WTC11 (cell line): ENCODE data around the gene PSMD14. TPM values are rescaled to one million over a fixed set of nuclear protein-coding genes. Genes with fewer than 3 reads are reported as not detected.
"Not testable (repeated sequence)": the region's sequence is repeated elsewhere in the genome, so short reads cannot be mapped to it uniquely, and the experiment has no call there.

ENCODE experiments used
- ATAC-seq: fragments of 200-7000 bp; cut with Tn5 transposase; 2 replicates; pipeline ENCODE4 v1.10.0; 2021; ENCODE audit warnings: mild to moderate bottlenecking, moderate library complexity
- CTCF ChIA-PET: fragments of 300-600 bp; sonication (Branson Sonifier 250); formaldehyde crosslinking; loops from one replicate; lab custom pipeline; 2021; ENCODE audit warnings: antibody characterized with exemption; lab: Charles Lee
- POLR2A ChIA-PET: fragments of 350-600 bp; sonication (Branson Sonifier 250); formaldehyde crosslinking; loops from one replicate; lab custom pipeline; 2021; ENCODE audit warnings: antibody characterized with exemption; lab: Charles Lee
- DNase-seq: peaks from one replicate; pipeline ENCODE4 v3.0.0; 2021; ENCODE audit warnings: low spot score
- H3K27ac Mint-ChIP-seq: 2 replicates; pipeline ENCODE4 v1.8.0; 2021; ENCODE audit warnings: mixed read lengths
- H3K27me3 Mint-ChIP-seq: 2 replicates; pipeline ENCODE4 v1.8.0; 2021; ENCODE audit warnings: low read depth, mild to moderate bottlenecking, moderate library complexity, mixed read lengths
- H3K36me3 Mint-ChIP-seq: 2 replicates; pipeline ENCODE4 v1.8.0; 2021; ENCODE audit warnings: mixed read lengths
- H3K4me1 Mint-ChIP-seq: 2 replicates; pipeline ENCODE4 v1.8.0; 2022; ENCODE audit warnings: mixed read lengths
- H3K4me3 Mint-ChIP-seq: 2 replicates; pipeline ENCODE4 v1.8.0; 2021; ENCODE audit warnings: mild to moderate bottlenecking, moderate library complexity, mixed read lengths
- H3K9me3 Mint-ChIP-seq: 2 replicates; pipeline ENCODE4 v1.8.0; 2021; ENCODE audit warnings: mixed read lengths
- CBFB ChIP-seq: sonication (generic); formaldehyde crosslinking; IDR thresholded peaks from 2 replicates; pipeline ENCODE4 v1.8.1; 2022; ENCODE audit warnings: mild to moderate bottlenecking, low read depth, missing genetic modification reagents
- CREM ChIP-seq: sonication (generic); formaldehyde crosslinking; IDR thresholded peaks from 2 replicates; pipeline ENCODE4 v1.8.1; 2022; ENCODE audit warnings: mild to moderate bottlenecking, missing genetic modification reagents, moderate library complexity
- EMX1 ChIP-seq: fragments of 250-450 bp; sonication (Bioruptor Pico); IDR thresholded peaks from 2 replicates; pipeline ENCODE4 v1.8.0; 2021; ENCODE audit warnings: mild to moderate bottlenecking
- KAT7 ChIP-seq: sonication (generic); formaldehyde crosslinking; IDR thresholded peaks from 2 replicates; pipeline ENCODE4 v1.8.1; 2023; ENCODE audit warnings: missing genetic modification reagents, mild to moderate bottlenecking, borderline replicate concordance
- NFATC4 ChIP-seq: fragments of 250-450 bp; sonication (Bioruptor Pico); IDR thresholded peaks from 2 replicates; pipeline ENCODE4 v1.9.0; 2021; ENCODE audit warnings: mild to moderate bottlenecking
- PRRX2 ChIP-seq: fragments of 250-450 bp; sonication (Bioruptor Pico); IDR thresholded peaks from 2 replicates; pipeline ENCODE4 v1.8.0; 2021; ENCODE audit warnings: mild to moderate bottlenecking
- TEAD4 ChIP-seq: sonication (generic); formaldehyde crosslinking; IDR thresholded peaks from 2 replicates; pipeline ENCODE4 v1.8.0; 2022; ENCODE audit warnings: mild to moderate bottlenecking, missing genetic modification reagents
- ZNF263 ChIP-seq: sonication (generic); formaldehyde crosslinking; IDR thresholded peaks from 2 replicates; pipeline ENCODE4 v1.8.1; 2022; ENCODE audit warnings: low read depth, mild to moderate bottlenecking, moderate library complexity, missing genetic modification reagents
- ZNF396 ChIP-seq: fragments of 250-450 bp; sonication (Bioruptor Pico); IDR thresholded peaks from 2 replicates; pipeline ENCODE4 v1.8.0; 2021; ENCODE audit warnings: mild to moderate bottlenecking, moderate library complexity, borderline replicate concordance
- ZNF416 ChIP-seq: fragments of 250-450 bp; sonication (Bioruptor Pico); IDR thresholded peaks from 2 replicates; pipeline ENCODE4 v1.9.0; 2021; ENCODE audit warnings: mild to moderate bottlenecking, inconsistent platforms
- total RNA-seq: library from RNA; stranded (reverse); gene quantifications from 3 replicates; pipeline ENCODE4 v1.2.3, GENCODE V29; 2021
- TF ChIP-seq, protein P1 (sequence below): sonication (generic); formaldehyde crosslinking; IDR thresholded peaks from 2 replicates; pipeline ENCODE4 v1.8.1; 2023; ENCODE audit warnings: mild to moderate bottlenecking, moderate library complexity, missing genetic modification reagents
- TF ChIP-seq, protein P2 (sequence below): sonication (generic); formaldehyde crosslinking; IDR thresholded peaks from 2 replicates; pipeline ENCODE4 v1.8.1; 2022; ENCODE audit warnings: low read depth, missing genetic modification reagents, borderline replicate concordance
- TF ChIP-seq, protein P3 (sequence below): fragments of 250-450 bp; sonication (Bioruptor Pico); IDR thresholded peaks from 2 replicates; pipeline ENCODE4 v1.8.0; 2021; ENCODE audit warnings: mild to moderate bottlenecking
- TF ChIP-seq, protein P4 (sequence below): fragments of 250-450 bp; sonication (Bioruptor Pico); conservative IDR thresholded peaks from 2 replicates; pipeline ENCODE4 v1.9.0; 2021; ENCODE audit warnings: mild to moderate bottlenecking

The PSMD14 gene
- total RNA-seq, 1 experiment from 2014 or later, result 80.5 TPM

DNA sequence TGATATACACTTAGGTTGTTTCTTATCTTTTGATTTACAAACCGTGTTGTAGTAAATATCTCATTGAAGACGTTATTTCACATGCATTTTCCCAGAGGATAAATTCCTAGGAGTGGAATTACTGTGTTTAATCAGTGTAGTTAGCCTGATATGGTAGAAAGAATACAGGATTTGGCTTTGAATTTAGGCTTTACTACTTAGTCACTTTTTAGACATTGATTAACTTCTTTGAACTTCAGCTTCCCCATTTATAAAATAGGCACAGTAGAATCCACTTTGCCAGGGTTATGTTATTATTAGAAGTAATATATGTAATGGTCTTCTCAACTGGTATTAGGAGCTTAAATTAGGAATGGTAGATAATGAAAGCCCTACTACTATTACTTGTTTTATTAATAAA lies 27.4 kb downstream of the PSMD14 start:
- TF ChIP-seq EMX1 (CRISPR knock-in tag), result no peak
- TF ChIP-seq ZNF416 (CRISPR knock-in tag), result no peak
- TF ChIP-seq, protein P1, sequence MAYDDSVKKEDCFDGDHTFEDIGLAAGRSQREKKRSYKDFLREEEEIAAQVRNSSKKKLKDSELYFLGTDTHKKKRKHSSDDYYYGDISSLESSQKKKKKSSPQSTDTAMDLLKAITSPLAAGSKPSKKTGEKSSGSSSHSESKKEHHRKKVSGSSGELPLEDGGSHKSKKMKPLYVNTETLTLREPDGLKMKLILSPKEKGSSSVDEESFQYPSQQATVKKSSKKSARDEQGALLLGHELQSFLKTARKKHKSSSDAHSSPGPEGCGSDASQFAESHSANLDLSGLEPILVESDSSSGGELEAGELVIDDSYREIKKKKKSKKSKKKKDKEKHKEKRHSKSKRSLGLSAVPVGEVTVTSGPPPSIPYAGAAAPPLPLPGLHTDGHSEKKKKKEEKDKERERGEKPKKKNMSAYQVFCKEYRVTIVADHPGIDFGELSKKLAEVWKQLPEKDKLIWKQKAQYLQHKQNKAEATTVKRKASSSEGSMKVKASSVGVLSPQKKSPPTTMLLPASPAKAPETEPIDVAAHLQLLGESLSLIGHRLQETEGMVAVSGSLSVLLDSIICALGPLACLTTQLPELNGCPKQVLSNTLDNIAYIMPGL (CRISPR knock-in tag), result no peak
- TF ChIP-seq, protein P2, sequence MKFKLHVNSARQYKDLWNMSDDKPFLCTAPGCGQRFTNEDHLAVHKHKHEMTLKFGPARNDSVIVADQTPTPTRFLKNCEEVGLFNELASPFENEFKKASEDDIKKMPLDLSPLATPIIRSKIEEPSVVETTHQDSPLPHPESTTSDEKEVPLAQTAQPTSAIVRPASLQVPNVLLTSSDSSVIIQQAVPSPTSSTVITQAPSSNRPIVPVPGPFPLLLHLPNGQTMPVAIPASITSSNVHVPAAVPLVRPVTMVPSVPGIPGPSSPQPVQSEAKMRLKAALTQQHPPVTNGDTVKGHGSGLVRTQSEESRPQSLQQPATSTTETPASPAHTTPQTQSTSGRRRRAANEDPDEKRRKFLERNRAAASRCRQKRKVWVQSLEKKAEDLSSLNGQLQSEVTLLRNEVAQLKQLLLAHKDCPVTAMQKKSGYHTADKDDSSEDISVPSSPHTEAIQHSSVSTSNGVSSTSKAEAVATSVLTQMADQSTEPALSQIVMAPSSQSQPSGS (CRISPR knock-in tag), result no peak
- TF ChIP-seq, all 79 proteins: peak for 0
- Mint-ChIP-seq H3K4me3 (no peak overlapping the region), H3K4me1 (0 out of 2 replicates have a peak, but pooled peaks cover 3% of the 10 kb centered on the region), H3K36me3 (peaks cover 4% of the 10 kb centered on the region; the same call in 1 of the 2 replicates), H3K27ac (no peak overlapping the region), H3K9me3 (0 out of 2 replicates have a peak, but pooled peaks cover 3% of the 10 kb centered on the region), H3K27me3 (no peaks in the 10 kb centered on the region)
- DNase-seq (no peak), ATAC-seq (no peak)
- ChIA-PET CTCF (no interaction called here), POLR2A (no interaction called here)

DNA sequence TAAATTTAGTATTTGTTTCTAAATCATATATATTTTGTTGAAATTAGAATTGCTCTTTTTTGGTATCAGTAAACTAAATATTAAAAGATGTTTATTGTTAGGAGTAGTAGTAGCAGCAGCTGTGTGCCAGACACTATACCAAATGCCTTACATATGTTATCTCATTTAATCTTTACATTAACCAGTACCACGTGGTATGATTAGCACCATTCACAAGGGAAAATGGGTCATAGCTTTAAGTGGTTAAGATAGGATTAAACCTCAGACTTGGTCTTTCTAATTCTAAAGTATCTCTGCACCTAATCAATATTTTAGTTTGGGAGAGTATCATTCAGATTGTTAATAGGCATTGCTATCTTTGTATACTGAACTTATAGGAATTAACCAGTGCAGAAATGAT lies 29.0 kb downstream of the PSMD14 start:
- TF ChIP-seq CREM (CRISPR knock-in tag) (no peak), ZNF263 (no peak), PRRX2 (CRISPR knock-in tag) (no peak), KAT7 (CRISPR knock-in tag) (no peak), ZNF396 (no peak), CBFB (CRISPR knock-in tag) (no peak), TEAD4 (CRISPR knock-in tag) (no peak), NFATC4 (no peak)
- TF ChIP-seq, protein P3, sequence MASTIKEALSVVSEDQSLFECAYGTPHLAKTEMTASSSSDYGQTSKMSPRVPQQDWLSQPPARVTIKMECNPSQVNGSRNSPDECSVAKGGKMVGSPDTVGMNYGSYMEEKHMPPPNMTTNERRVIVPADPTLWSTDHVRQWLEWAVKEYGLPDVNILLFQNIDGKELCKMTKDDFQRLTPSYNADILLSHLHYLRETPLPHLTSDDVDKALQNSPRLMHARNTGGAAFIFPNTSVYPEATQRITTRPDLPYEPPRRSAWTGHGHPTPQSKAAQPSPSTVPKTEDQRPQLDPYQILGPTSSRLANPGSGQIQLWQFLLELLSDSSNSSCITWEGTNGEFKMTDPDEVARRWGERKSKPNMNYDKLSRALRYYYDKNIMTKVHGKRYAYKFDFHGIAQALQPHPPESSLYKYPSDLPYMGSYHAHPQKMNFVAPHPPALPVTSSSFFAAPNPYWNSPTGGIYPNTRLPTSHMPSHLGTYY (CRISPR knock-in tag), result no peak
- TF ChIP-seq, protein P4, sequence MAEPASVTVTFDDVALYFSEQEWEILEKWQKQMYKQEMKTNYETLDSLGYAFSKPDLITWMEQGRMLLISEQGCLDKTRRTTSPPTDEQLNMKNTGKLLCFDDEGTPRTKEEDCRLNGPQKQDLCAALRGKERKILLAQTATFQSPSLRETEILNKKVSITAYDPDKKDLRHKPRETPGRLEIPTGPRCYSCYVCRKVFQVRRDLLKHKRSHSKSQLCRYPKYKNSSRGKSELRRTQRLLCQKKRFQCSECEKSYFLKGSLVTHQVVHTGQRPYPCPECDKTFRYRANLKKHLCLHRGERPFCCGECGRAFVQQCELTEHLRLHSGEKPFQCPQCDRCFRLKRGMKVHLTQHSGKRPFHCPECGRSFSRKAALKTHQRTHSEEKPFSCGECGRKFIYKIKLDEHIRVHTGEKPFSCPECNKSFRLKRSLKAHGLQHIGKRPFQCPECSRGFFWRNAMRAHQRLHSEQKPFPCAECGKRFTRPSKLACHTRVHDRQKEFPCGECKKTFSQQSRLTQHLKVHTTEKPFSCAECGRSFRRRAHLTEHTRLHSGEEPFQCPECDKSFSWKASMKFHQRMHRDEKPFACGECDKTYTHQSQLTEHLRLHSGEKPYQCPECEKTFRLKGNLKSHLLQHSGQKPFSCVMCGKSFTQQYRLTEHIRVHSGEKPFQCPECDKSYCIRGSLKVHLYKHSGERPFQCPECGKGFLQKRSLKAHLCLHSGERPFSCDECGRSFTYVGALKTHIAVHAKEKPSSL (CRISPR knock-in tag), result no peak
- POLR2A ChIA-PET, result no interaction called here
- peaks cover 5% of the 10 kb centered on the region for H3K36me3 Mint-ChIP-seq
- CTCF ChIA-PET, result no interaction called here
- no peaks in the 10 kb centered on the region for H3K27me3 Mint-ChIP-seq
- no peak overlapping the region for H3K4me3 Mint-ChIP-seq
- ATAC-seq (no peak), DNase-seq (no peak)
- no peak overlapping the region for H3K27ac Mint-ChIP-seq
- H3K4me1 Mint-ChIP-seq, result 0 out of 2 replicates have a peak, but pooled peaks cover 3% of the 10 kb centered on the region
- 0 out of 2 replicates have a peak, but pooled peaks cover 3% of the 10 kb centered on the region for H3K9me3 Mint-ChIP-seq

DNA sequence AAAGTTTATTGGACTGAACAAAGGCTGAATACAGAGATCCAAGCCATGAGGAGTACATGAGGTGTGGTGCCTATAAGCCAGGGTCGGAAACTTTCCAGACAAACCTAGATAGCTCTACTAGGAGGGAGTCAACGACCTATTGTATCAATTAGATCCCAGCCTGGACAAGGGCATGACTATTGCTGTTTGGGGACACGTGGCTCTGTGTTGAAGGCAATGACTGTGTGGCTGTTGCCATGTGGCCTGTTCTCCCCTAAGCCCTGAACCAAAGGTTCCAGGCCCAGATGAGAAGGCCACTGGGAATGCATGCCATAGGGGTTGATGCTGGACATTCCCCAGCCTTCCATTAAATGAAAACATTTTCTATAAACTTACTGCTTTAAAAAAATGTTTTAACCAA lies 31.3 kb downstream of the PSMD14 start:
- CTCF ChIA-PET, H3K27me3 Mint-ChIP-seq, H3K4me3 Mint-ChIP-seq, POLR2A ChIA-PET, H3K27ac Mint-ChIP-seq, DNase-seq, ATAC-seq, H3K9me3 Mint-ChIP-seq: not testable (repeated sequence)
- peaks cover 10% of the 10 kb centered on the region for H3K36me3 Mint-ChIP-seq
- peaks cover 14% of the 10 kb centered on the region for H3K4me1 Mint-ChIP-seq

DNA sequence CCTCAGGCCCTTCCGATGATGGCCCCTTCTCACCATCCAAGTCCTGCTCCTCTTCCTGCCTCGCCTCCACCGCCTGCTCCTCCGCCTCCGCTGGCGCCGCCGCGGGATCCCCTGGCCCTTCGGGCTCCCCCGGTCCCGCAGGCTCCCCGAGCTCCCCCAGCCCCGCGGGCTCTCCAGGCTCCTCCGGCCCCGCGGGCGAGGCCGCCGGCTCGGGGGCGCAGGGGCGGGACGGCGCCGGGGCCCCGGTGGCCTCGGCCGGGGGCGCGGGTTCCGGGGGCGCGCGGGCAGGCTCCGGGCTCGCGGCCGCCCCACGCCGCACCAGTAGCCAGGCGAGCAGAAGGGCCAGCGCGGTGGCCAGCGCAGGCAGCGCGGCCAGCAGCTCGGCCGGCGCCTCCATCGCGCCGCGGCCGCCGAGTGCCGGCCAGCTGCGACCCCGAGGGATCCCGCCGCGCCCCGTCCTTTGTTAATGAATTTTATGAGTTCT lies 32.7 kb downstream of the PSMD14 start:
- H3K27ac Mint-ChIP-seq, H3K9me3 Mint-ChIP-seq, POLR2A ChIA-PET, DNase-seq, H3K27me3 Mint-ChIP-seq, CTCF ChIA-PET, H3K4me3 Mint-ChIP-seq: not testable (repeated sequence)
- ATAC-seq, result peak; percentile 52
- Mint-ChIP-seq H3K36me3 (peaks cover 10% of the 10 kb centered on the region), H3K4me1 (peaks cover 18% of the 10 kb centered on the region)
